CD14-positive monocyte (primary cell): Measurements from ENCODE around the gene PAFAH2. TPM values are rescaled to one million over a fixed set of nuclear protein-coding genes. Genes with fewer than 3 reads are reported as not detected.
"Not testable (repeated sequence)": the region's sequence is repeated elsewhere in the genome, so short reads cannot be mapped to it uniquely, and the experiment has no call there.

Experiments
- DNase-seq, 3 donors: peaks; one replicate each; pipeline ENCODE4 v3.0.0-alpha.2; 2011 to 2022
- H2AFZ ChIP-seq: 2 replicates; pipeline ENCODE4 v1.6.0; 2012; ENCODE audit warnings: mild to moderate bottlenecking, low read depth, low read length, inconsistent platforms; ENCODE audit not compliant: insufficient read depth, poor library complexity, severe bottlenecking
- H3K27ac ChIP-seq, 2 donors: 1 replicate in 1 of 2; 2 replicates in 1 of 2; pipeline ENCODE4 v1.5.1; 2012 to 2013; ENCODE audit warnings: low read length in 2 of 2, control low read depth in 1 of 2, inconsistent platforms in 1 of 2, low read depth in 1 of 2, mild to moderate bottlenecking in 1 of 2
- H3K27me3 ChIP-seq, 2 donors: one replicate each; pipeline versions ENCODE4 v1.6.0 to v1.6.1; 2011 to 2013; ENCODE audit warnings: low read length in 2 of 2; ENCODE audit not compliant: control insufficient read depth in 2 of 2, insufficient read depth in 2 of 2
- H3K36me3 ChIP-seq, 2 donors: replicated peaks in 1 of 2; 1 replicate in 1 of 2; 2 replicates in 1 of 2; pipeline versions ENCODE4 v1.5.1 to v1.6.1; 2012 to 2013; ENCODE audit warnings: low read length in 2 of 2, control low read depth in 1 of 2, inconsistent platforms in 1 of 2, mild to moderate bottlenecking in 1 of 2; ENCODE audit not compliant: insufficient read depth in 2 of 2, control insufficient read depth in 1 of 2
- H3K4me1 ChIP-seq, 2 donors: 1 replicate in 1 of 2; 2 replicates in 1 of 2; pipeline versions ENCODE4 v1.5.1 to v1.6.1; 2012 to 2013; ENCODE audit warnings: low read length in 2 of 2, control low read depth in 1 of 2, inconsistent platforms in 1 of 2, mild to moderate bottlenecking in 1 of 2, moderate library complexity in 1 of 2; ENCODE audit not compliant: insufficient read depth in 2 of 2, control insufficient read depth in 1 of 2
- H3K4me2 ChIP-seq: replicated peaks from 2 replicates; pipeline ENCODE3; 2012; ENCODE audit warnings: low read length, moderate library complexity, mild to moderate bottlenecking; ENCODE audit not compliant: poor library complexity, severe bottlenecking; ENCODE audit errors: extremely low read depth
- H3K4me3 ChIP-seq, 3 experiments: fragments of 200-600 bp in 1 of 3; sonication (generic) in 1 of 3; replicated peaks in 1 of 3; 1 replicate in 2 of 3; 2 replicates in 1 of 3; pipeline ENCODE4 v1.5.1; 2011 to 2013; ENCODE audit warnings: low read length in 3 of 3, mild to moderate bottlenecking in 3 of 3, control low read depth in 2 of 3, low read depth in 2 of 3, inconsistent platforms in 1 of 3, moderate library complexity in 1 of 3
- H3K79me2 ChIP-seq: 2 replicates; pipeline ENCODE4 v1.6.0; 2012; ENCODE audit warnings: mild to moderate bottlenecking, control low read depth, inconsistent platforms, low read length, moderate library complexity; ENCODE audit not compliant: insufficient read depth
- H3K9ac ChIP-seq: 2 replicates; pipeline ENCODE4 v1.6.0; 2017; ENCODE audit warnings: low read length, mild to moderate bottlenecking; ENCODE audit not compliant: insufficient read depth, poor library complexity, severe bottlenecking
- H3K9me3 ChIP-seq, 2 donors: replicated peaks in 1 of 2; 1 replicate in 1 of 2; 2 replicates in 1 of 2; pipeline versions ENCODE4 v1.5.1 to v1.6.1; 2012 to 2013; ENCODE audit warnings: low read length in 2 of 2, control low read depth in 1 of 2; ENCODE audit not compliant: control insufficient read depth in 1 of 2, insufficient read depth in 1 of 2
- H4K20me1 ChIP-seq: 2 replicates; pipeline ENCODE4 v1.6.0; 2012; ENCODE audit warnings: mild to moderate bottlenecking, low read length, control low read depth, moderate library complexity; ENCODE audit not compliant: insufficient read depth
- H3K27ac Mint-ChIP-seq, 7 donors: one replicate each; pipeline ENCODE4 v1.8.0; 2020; ENCODE audit warnings: mild to moderate bottlenecking in 7 of 7, mixed read lengths in 7 of 7, moderate library complexity in 6 of 7, inconsistent platforms in 2 of 7
- H3K27me3 Mint-ChIP-seq, 3 donors: one replicate each; pipeline ENCODE4 v1.8.0; 2021 to 2022; ENCODE audit warnings: low read depth in 3 of 3, mild to moderate bottlenecking in 3 of 3, mixed read lengths in 3 of 3, moderate library complexity in 3 of 3, inconsistent platforms in 1 of 3
- H3K36me3 Mint-ChIP-seq, 2 donors: one replicate each; pipeline ENCODE4 v1.8.0; 2020; ENCODE audit warnings: mixed read lengths in 2 of 2, inconsistent platforms in 1 of 2, mild to moderate bottlenecking in 1 of 2
- H3K4me1 Mint-ChIP-seq: one replicate; pipeline ENCODE4 v1.8.0; 2020; ENCODE audit warnings: mild to moderate bottlenecking, mixed read lengths
- H3K4me3 Mint-ChIP-seq, 2 donors: one replicate each; pipeline ENCODE4 v1.8.0; 2020; ENCODE audit warnings: mild to moderate bottlenecking in 2 of 2, mixed read lengths in 2 of 2, moderate library complexity in 1 of 2
- H3K9me3 Mint-ChIP-seq, 7 donors: one replicate each; pipeline ENCODE4 v1.8.0; 2020 to 2022; ENCODE audit warnings: mixed read lengths in 7 of 7, mild to moderate bottlenecking in 6 of 7, moderate library complexity in 6 of 7, inconsistent platforms in 2 of 7
- WGBS: methylation state at CpG from one replicate; pipeline ENCODE4 v1.1.5; 2013; ENCODE audit warnings: missing lambda C conversion rate; ENCODE audit not compliant: insufficient coverage; 5-methylcytosine and 5-hydroxymethylcytosine counted together
- intact Hi-C, 2 donors: fragments of 100-400 bp; cut with micrococcal nuclease; formaldehyde crosslinking; loops; one replicate each; pipeline versions ENCODE4 v1.15.0 to v1.15.1; 2023
- polyA plus RNA-seq, 3 donors: library from polyadenylated mRNA; depleted of rRNA in 1 of 3; unstranded in 2 of 3; stranded (reverse) in 1 of 3; fragments of 300-500 nt in 2 of 3; fragments of >200 nt in 1 of 3; fragmentation: Illumina TruSeq in 2 of 3; gene quantifications; 1 replicate in 2 of 3; 2 replicates in 1 of 3; pipeline ENCODE4 v1.2.3, GENCODE V29; 2012 to 2021
- TF ChIP-seq, protein P1 (sequence below): fragments of 200-600 bp; IDR thresholded peaks from one replicate; pipeline ENCODE4 v1.8.0; 2022; ENCODE audit warnings: antibody characterized with exemption, mild to moderate bottlenecking

PAFAH2 gene
- polyA plus RNA-seq, 3 donors: 6.4 to 9.2 (median 6.8) TPM

DNA sequence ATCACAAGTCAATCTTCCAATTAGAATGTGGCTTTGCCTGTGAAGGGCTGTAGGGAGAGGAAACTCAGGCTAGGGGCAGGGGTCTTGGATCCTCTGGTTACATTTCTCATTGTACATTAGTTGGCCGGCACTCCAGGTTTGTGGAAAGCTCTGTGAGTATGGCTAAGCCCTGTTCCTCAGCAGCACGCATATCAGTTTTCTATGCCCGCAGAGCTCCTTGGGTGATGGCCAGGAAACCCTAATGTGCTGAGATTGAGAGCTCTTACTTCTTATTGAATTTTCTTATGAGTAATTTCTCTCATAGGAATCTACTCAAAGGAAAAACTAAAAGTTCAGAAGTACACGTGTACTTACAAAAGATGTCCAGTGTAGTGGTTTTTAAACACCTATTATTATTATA, 60.9 kb downstream of the PAFAH2 start:
- DNase-seq: no peak
- Histone ChIP-seq H3K4me1 (peaks cover 4 to 5% of the 10 kb centered on the region in 2 donors), H3K36me3 (no peaks in the 10 kb centered on the region), H2AFZ (no peak overlapping the region), H3K4me2 (no peak overlapping the region), H3K4me3 (no peak overlapping the region), H3K27ac (no peak overlapping the region), H3K27me3 (no peaks in the 10 kb centered on the region), H3K9ac (no peak overlapping the region), H3K79me2 (no peaks in the 10 kb centered on the region), H3K9me3 (peaks cover 0 to 4% of the 10 kb centered on the region in 2 donors), H4K20me1 (no peaks in the 10 kb centered on the region)
- H3K27ac Mint-ChIP-seq: no peak overlapping the region
- peaks cover 13% of the 10 kb centered on the region for H3K4me1 Mint-ChIP-seq
- no peak overlapping the region for H3K4me3 Mint-ChIP-seq
- peaks cover 0 to 2% (median under 1%) of the 10 kb centered on the region in 7 donors for H3K9me3 Mint-ChIP-seq
- intact Hi-C loops: no loop called here
- WGBS: no CpG with 5 or more reads among the region's 4 CpGs
- TF ChIP-seq, protein P1, sequence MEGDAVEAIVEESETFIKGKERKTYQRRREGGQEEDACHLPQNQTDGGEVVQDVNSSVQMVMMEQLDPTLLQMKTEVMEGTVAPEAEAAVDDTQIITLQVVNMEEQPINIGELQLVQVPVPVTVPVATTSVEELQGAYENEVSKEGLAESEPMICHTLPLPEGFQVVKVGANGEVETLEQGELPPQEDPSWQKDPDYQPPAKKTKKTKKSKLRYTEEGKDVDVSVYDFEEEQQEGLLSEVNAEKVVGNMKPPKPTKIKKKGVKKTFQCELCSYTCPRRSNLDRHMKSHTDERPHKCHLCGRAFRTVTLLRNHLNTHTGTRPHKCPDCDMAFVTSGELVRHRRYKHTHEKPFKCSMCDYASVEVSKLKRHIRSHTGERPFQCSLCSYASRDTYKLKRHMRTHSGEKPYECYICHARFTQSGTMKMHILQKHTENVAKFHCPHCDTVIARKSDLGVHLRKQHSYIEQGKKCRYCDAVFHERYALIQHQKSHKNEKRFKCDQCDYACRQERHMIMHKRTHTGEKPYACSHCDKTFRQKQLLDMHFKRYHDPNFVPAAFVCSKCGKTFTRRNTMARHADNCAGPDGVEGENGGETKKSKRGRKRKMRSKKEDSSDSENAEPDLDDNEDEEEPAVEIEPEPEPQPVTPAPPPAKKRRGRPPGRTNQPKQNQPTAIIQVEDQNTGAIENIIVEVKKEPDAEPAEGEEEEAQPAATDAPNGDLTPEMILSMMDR: no peak
- peaks cover 0 to 5% (median 2%) of the 10 kb centered on the region in 3 donors for H3K27me3 Mint-ChIP-seq
- H3K36me3 Mint-ChIP-seq: no peaks in the 10 kb centered on the region

DNA sequence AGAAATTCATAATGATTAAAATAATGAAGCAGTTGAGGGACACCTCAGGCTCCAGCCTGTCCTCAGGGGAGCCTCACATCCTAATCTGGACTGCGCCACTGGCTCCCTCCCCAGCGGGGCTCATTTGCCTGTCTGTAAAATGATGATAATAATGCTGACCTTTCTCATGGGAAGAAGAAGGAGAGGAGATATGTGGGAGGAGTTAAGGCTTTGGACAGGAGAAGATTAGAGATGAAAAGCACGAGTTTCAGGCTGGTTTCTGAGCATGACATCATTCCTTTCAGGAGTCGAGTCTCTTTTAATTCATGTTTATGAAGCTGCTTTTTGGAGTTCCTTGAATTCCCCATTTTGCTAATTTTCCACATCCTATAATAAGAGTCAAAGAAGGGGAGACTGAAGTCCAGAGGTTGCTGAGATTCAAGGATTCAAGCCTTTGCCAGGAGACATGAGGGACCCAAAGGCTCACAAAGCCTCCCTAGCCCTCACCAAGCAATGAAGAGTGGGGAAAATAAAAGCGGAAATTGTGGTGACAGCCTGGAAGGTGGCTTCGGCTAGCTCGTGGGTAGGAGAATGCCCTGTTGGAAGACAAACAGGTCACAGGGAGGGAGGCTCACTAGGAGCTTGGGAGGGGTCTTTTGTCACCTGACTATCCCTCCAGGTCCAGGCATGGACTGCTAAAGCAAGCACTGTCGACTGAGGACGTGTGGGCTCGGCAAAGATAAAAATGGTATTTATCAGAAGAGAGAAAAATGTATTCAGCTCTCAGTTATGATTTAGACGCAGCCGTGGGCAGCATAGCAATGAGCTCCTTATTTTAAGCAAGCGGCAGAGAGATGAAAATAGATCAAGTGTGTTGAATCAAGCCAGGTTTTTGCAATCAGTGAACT, 64.1 kb downstream of the PAFAH2 start:
- Mint-ChIP-seq H3K4me1 (peaks cover 39% of the 10 kb centered on the region), H3K27me3 (peaks cover 0 to 5% (median 2%) of the 10 kb centered on the region in 3 donors), H3K36me3 (no peaks in the 10 kb centered on the region), H3K9me3 (no peaks in the 10 kb centered on the region), H3K27ac (peak overlapping the region in 2 of 7 donors; percentile 22 to 34), H3K4me3 (no peak overlapping the region)
- intact Hi-C loops: no loop called here
- TF ChIP-seq, protein P1: no peak
- H3K4me1 ChIP-seq: peaks cover 22 to 28% of the 10 kb centered on the region in 2 donors
- no peaks in the 10 kb centered on the region for H4K20me1 ChIP-seq
- H3K36me3 ChIP-seq: no peaks in the 10 kb centered on the region
- H3K27me3 ChIP-seq: no peaks in the 10 kb centered on the region
- H2AFZ ChIP-seq: no peak overlapping the region
- DNase-seq: no peak
- no peak overlapping the region for H3K4me3 ChIP-seq
- H3K27ac ChIP-seq: no peak overlapping the region
- no peak overlapping the region for H3K4me2 ChIP-seq
- H3K9me3 ChIP-seq: no peaks in the 10 kb centered on the region
- H3K79me2 ChIP-seq: no peaks in the 10 kb centered on the region
- H3K9ac ChIP-seq: no peak overlapping the region
- WGBS: 73% methylated on average over 8 of the region's 13 CpGs

DNA sequence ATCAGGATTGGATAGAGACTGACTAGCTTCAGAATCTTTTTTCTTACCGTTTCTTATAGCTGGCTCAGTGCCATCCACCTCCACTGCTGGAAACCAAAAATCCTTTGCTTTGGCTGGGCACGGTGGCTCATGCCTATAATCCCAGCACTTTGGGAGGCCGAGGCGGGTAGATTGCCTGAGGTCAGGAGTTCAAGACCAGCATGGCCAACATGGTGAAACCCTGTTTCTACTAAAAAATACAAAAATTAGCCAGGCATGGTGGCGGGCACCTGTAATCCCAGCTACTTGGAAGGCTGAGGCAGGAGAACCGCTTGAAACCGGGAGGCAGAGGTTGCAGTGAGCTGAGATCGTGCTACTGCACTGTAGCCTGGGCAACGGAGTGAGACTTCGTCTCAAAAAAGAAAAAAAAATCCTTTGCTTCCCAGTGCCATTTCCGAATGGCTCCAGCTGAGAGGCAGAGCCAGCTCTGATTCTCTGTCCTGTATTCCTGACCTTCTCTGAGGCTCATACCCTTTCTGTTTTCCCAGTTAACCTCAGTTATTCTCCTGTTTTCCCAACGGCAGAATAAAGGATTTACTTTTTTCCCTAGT, 65.0 kb downstream of the PAFAH2 start:
- H3K36me3 Mint-ChIP-seq, H3K27ac Mint-ChIP-seq, intact Hi-C loops, H3K9me3 Mint-ChIP-seq, H3K9me3 ChIP-seq, H4K20me1 ChIP-seq, H3K4me2 ChIP-seq, H3K27me3 Mint-ChIP-seq, H3K36me3 ChIP-seq, H3K27me3 ChIP-seq, H3K27ac ChIP-seq, H3K4me3 Mint-ChIP-seq, H3K9ac ChIP-seq, H2AFZ ChIP-seq, H3K79me2 ChIP-seq, DNase-seq, H3K4me3 ChIP-seq: not testable (repeated sequence)
- H3K4me1 ChIP-seq: peaks cover 22 to 28% of the 10 kb centered on the region in 2 donors
- over 99% methylated on average over 10 of the region's 12 CpGs for WGBS
- H3K4me1 Mint-ChIP-seq: peaks cover 39% of the 10 kb centered on the region
